ENCODE results near the gene SELENOP.

GRCh38 chr5:42830924-42831323 lies 19.2 kb upstream of the SELENOP start:
- no peak for TF ChIP-seq EZH2 (IDR thresholded peaks at IDR 0.05; ENCODE audit: insufficient read depth, poor library complexity, severe bottlenecking)
- no peak for TF ChIP-seq EZH2phosphoT487 (IDR thresholded peaks at IDR 0.05; ENCODE audit: insufficient read depth, low read depth)

All from GM23248 (cell line).